Endothelial cell (in vitro differentiated cells): ENCODE results near the gene PRRC2B. TPM values are rescaled to one million over a fixed set of nuclear protein-coding genes. Genes with fewer than 3 reads are reported as not detected.
"Not testable (repeated sequence)": the region's sequence is repeated elsewhere in the genome, so short reads cannot be mapped to it uniquely, and the experiment has no call there.

Experiments
- DNase-seq: peaks from one replicate; pipeline ENCODE4 v3.0.0; 2021; ENCODE audit warnings: low spot score
- H3K27ac Mint-ChIP-seq: one replicate; pipeline ENCODE4 v1.8.0; 2021; ENCODE audit warnings: mixed read lengths, inconsistent platforms; ENCODE audit not compliant: unreplicated experiment
- H3K27me3 Mint-ChIP-seq: one replicate; pipeline ENCODE4 v1.8.0; 2021; ENCODE audit warnings: mild to moderate bottlenecking, moderate library complexity, mixed read lengths, inconsistent platforms; ENCODE audit not compliant: unreplicated experiment
- H3K36me3 Mint-ChIP-seq: one replicate; pipeline ENCODE4 v1.8.0; 2021; ENCODE audit warnings: mild to moderate bottlenecking, low read depth, mixed read lengths, inconsistent platforms; ENCODE audit not compliant: unreplicated experiment
- H3K4me1 Mint-ChIP-seq: one replicate; pipeline ENCODE4 v1.8.0; 2021; ENCODE audit warnings: mild to moderate bottlenecking, mixed read lengths, inconsistent platforms; ENCODE audit not compliant: unreplicated experiment
- H3K4me3 Mint-ChIP-seq: one replicate; pipeline ENCODE4 v1.8.0; 2021; ENCODE audit warnings: mild to moderate bottlenecking, mixed read lengths, inconsistent platforms; ENCODE audit not compliant: unreplicated experiment
- H3K9me3 Mint-ChIP-seq: one replicate; pipeline ENCODE4 v1.8.0; 2021; ENCODE audit warnings: mixed read lengths, inconsistent platforms; ENCODE audit not compliant: unreplicated experiment
- total RNA-seq: library from RNA; stranded (reverse); fragmentation: NEBNext Ultra II Directional; extraction: Animal tissue kit (Norgen Biotek cat#: 25700); gene quantifications from one replicate; pipeline ENCODE4 v1.2.1, GENCODE V29; 2021; ENCODE audit not compliant: unreplicated experiment
- TF ChIP-seq, protein P1 (sequence below): fragments of 200-600 bp; sonication (generic); IDR thresholded peaks from one replicate; pipeline ENCODE4 v1.5.0; 2021; ENCODE audit warnings: antibody characterized with exemption; ENCODE audit not compliant: unreplicated experiment

The PRRC2B gene
- total RNA-seq, 1 donor from 2014 or later = 350 TPM

DNA sequence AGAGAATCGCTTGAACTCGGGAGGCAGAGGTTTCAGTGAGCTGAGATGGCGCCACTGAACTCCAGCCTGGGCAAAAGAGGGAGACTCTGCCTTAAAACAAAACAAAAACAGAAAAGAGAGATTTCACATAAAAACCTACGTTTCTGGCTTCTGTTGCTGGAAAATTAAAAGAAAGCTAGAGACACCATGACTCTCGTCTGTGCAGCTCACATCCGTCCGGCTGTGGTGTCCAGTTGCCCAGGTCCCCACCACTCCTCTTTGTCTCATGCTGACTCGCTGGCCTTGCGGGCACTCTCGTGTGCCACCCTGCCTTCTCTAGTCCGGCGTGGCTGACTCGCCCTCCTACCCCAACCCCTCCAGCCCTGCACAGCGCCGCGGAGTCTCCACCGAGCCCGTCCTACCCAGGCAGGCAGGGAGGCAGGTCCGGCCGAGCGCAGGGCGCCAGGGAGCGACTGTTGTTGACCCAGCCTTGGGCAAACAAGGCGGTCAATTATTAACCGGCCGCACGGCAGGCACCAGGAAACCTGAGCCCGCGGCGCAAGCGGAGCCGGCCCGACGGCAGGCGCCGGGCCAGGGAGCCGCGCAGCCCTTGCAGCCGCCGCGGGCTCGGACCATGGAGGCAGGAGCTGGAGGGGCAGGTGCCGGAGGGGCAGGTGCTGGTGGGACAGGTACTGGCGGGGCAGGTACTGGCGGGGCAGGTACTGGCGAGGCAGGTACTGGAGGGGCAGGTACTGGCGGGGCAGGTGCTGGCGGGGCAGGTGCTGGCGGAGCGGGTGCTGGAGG, 151.3 kb downstream of the PRRC2B start, which contains the start of gene PRRT1B:
Gene PRRT1B, plus strand, starts transcription at position 521 of the 783 bp plus-strand sequence. Its CDS starts 93 bp downstream, at position 614.
- Mint-ChIP-seq H3K9me3 (peaks cover 15% of the 10 kb centered on the region), H3K36me3 (peaks cover 29% of the 10 kb centered on the region), H3K27ac (peak within 1 kb of the TSS; percentile 58), H3K4me3 (peak within 1 kb of the TSS; percentile 69), H3K27me3 (peaks cover 38% of the 10 kb centered on the region), H3K4me1 (peaks cover 11% of the 10 kb centered on the region)
- TF ChIP-seq, protein P1, sequence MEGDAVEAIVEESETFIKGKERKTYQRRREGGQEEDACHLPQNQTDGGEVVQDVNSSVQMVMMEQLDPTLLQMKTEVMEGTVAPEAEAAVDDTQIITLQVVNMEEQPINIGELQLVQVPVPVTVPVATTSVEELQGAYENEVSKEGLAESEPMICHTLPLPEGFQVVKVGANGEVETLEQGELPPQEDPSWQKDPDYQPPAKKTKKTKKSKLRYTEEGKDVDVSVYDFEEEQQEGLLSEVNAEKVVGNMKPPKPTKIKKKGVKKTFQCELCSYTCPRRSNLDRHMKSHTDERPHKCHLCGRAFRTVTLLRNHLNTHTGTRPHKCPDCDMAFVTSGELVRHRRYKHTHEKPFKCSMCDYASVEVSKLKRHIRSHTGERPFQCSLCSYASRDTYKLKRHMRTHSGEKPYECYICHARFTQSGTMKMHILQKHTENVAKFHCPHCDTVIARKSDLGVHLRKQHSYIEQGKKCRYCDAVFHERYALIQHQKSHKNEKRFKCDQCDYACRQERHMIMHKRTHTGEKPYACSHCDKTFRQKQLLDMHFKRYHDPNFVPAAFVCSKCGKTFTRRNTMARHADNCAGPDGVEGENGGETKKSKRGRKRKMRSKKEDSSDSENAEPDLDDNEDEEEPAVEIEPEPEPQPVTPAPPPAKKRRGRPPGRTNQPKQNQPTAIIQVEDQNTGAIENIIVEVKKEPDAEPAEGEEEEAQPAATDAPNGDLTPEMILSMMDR = no peak
- DNase-seq = no peak

DNA sequence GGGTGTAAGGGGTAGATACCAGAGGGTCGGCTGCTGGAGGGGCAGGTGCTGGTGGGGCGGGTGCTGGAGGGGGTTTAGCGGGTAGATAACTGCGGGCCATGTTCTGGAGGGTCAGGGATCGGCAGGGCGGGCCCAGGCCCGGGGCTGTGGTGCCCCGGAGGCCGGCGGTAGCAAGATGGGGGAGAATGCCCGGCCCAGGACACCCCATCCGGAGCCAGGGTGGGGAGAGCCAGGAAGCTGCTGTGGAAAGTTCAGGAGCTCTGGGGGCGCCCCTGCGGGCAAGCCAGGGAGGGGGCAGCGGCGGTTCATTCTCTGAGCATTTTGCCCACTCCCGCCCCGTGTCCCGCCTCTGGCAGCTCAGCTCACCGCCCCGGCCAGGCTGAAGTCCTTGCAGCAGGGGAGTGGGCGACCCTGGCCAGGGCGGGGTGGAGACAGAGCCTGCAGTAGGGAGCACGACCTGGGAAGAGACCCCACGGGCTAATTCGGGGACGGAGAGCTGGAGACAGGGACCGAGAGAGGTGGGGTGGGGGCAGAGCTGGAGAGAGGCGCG, 152.0 kb downstream of the PRRC2B start:
- DNase-seq = no peak
- no peak overlapping the region for H3K27ac Mint-ChIP-seq
- H3K4me1 Mint-ChIP-seq = peaks cover 11% of the 10 kb centered on the region
- H3K36me3 Mint-ChIP-seq = peaks cover 29% of the 10 kb centered on the region
- H3K27me3 Mint-ChIP-seq = peaks cover 38% of the 10 kb centered on the region
- TF ChIP-seq, protein P1 = no peak
- no peak overlapping the region for H3K4me3 Mint-ChIP-seq
- peaks cover 15% of the 10 kb centered on the region for H3K9me3 Mint-ChIP-seq

DNA sequence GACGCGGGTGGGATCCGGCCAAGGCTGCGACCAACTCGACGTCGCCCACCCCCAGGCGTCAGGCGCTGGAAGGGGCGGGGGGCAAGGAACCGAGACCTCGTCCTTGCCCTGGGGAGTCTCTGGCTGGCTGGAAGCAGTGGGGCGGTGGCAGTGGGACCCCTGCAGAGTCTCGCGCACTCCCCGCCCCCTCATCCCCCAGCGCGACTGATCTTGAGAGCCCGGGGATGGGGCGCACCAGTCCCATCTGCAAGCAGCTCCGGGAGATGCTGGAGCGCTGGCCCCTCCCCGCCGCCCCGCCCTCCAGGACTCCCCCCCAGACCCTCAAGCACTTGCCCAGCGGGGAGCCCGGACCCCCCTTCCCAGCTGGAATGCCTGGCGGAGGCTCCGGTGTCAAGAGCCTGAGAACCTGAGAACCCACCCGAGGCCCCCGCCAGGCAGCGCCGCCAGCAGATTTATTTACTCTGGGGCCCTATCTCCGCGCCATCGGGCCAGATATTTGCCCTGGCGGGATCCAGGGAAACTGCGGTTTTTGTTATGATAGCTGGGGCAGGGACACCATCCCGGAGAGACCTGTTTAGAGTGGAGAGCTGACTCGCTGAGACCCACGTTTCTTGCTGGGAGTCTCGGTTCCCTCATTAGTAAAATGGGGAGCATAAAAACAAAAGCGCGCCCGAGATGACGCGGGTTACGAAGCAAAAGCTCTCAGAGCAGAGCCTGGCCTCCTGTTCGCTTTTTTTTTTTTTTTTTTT, 152.6 kb downstream of the PRRC2B start:
- TF ChIP-seq, protein P1 = no peak
- Mint-ChIP-seq H3K4me3 (no peak overlapping the region), H3K27me3 (peaks cover 39% of the 10 kb centered on the region), H3K4me1 (peaks cover 11% of the 10 kb centered on the region), H3K36me3 (peaks cover 32% of the 10 kb centered on the region), H3K27ac (no peak overlapping the region), H3K9me3 (peaks cover 15% of the 10 kb centered on the region)
- DNase-seq = no peak

DNA sequence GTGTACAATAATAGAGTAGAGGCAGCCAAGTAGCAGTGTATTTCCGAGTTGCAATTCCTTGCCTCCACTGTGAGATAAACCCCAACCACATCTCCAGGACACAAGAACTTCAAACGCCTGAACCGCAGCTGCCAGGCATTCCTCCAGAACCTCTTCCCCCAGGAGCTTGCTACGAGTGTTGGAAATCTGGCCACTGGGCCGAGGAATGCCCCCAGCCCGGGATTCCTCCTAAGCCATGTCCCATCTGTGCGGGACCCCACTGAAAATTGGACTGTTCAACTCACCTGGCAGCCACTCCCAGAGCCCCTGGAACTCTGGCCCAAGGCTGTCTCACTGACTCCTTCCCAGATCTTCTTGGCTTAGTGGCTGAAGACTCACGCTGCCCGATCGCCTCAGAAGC, 155.3 kb downstream of the PRRC2B start:
- not testable (repeated sequence) for DNase-seq, H3K9me3 Mint-ChIP-seq, H3K4me3 Mint-ChIP-seq, H3K27ac Mint-ChIP-seq
- Mint-ChIP-seq H3K36me3 (peaks cover 36% of the 10 kb centered on the region), H3K4me1 (peaks cover 11% of the 10 kb centered on the region), H3K27me3 (peaks cover 33% of the 10 kb centered on the region)

Other genes starting within 250 kb of the PRRC2B start
- gene FAM78A, start 117.6 kb upstream of the PRRC2B start, total RNA-seq = 73.4 TPM
- gene PLPP7, start 104.4 kb upstream of the PRRC2B start, total RNA-seq = 4.9 TPM
- gene POMT1, start 108.8 kb downstream of the PRRC2B start, total RNA-seq = 57.6 TPM
- 23.0 TPM for gene UCK1, start 137.2 kb downstream of the PRRC2B start, total RNA-seq
- not detected for gene PRRT1B, start 151.4 kb downstream of the PRRC2B start, total RNA-seq